ENCODE data around the gene ADNP2.

DNA sequence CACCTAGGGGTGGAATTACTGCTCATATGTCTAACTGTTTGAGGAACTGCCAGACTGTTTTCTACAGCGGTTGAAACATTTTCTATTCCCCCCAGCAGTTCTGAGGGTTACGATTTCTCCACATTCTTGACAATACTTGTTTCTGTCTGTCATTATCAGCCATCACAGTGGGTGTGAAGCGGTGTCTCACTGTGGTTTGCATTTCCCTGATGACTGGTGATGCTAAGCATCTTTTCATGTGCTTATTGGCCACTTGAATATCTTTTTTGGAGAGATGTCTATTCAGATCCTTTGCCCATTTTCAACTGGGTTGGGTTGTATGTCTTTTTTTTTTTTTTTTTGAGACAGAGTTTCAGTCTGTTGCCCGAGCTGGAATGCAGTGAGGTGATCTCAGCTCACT lies 63.0 kb downstream of the ADNP2 start:
- TF ChIP-seq, protein P1, sequence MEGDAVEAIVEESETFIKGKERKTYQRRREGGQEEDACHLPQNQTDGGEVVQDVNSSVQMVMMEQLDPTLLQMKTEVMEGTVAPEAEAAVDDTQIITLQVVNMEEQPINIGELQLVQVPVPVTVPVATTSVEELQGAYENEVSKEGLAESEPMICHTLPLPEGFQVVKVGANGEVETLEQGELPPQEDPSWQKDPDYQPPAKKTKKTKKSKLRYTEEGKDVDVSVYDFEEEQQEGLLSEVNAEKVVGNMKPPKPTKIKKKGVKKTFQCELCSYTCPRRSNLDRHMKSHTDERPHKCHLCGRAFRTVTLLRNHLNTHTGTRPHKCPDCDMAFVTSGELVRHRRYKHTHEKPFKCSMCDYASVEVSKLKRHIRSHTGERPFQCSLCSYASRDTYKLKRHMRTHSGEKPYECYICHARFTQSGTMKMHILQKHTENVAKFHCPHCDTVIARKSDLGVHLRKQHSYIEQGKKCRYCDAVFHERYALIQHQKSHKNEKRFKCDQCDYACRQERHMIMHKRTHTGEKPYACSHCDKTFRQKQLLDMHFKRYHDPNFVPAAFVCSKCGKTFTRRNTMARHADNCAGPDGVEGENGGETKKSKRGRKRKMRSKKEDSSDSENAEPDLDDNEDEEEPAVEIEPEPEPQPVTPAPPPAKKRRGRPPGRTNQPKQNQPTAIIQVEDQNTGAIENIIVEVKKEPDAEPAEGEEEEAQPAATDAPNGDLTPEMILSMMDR (IDR thresholded peaks at IDR 0.05): no peak
- TF ChIP-seq POLR2AphosphoS5 (IDR thresholded peaks at IDR 0.05) (no peak), POLR2A (IDR thresholded peaks at IDR 0.05) (no peak)
